HG03469 (cell line): ENCODE results near the gene OLFM2.

Experiments used
- ATAC-seq: cut with Tn5 transposase; IDR thresholded peaks from one replicate; pipeline ENCODE4 v1.9.1; 2021; ENCODE audit warnings: mild to moderate bottlenecking, moderate library complexity, moderate number of reproducible peaks; ENCODE audit not compliant: unreplicated experiment

OLFM2 gene

GRCh38 chr19:9910625-9911024 is 25.7 kb downstream of the OLFM2 start:
- no peak for ATAC-seq

- no peak for ATAC-seq
Measured at GRCh38 chr19:9909251-9909650, 27.1 kb downstream of the OLFM2 start.

- no peak for ATAC-seq
Measured at GRCh38 chr19:9906475-9907087, 29.7 kb downstream of the OLFM2 start.

- ATAC-seq, result no peak
Measured at GRCh38 chr19:9903336-9903735, 33.0 kb downstream of the OLFM2 start.

- no peak for ATAC-seq
Measured at GRCh38 chr19:9901642-9902041, 34.7 kb downstream of the OLFM2 start.

GRCh38 chr19:9901020-9901419 is 35.3 kb downstream of the OLFM2 start:
- no peak for ATAC-seq

- ATAC-seq, result no peak
Measured at GRCh38 chr19:9891609-9892373, 44.5 kb downstream of the OLFM2 start.

- no peak for ATAC-seq
Measured at GRCh38 chr19:9885077-9885552, 51.2 kb downstream of the OLFM2 start.

GRCh38 chr19:9883764-9884163 is 52.6 kb downstream of the OLFM2 start:
- ATAC-seq, result no peak

GRCh38 chr19:9883231-9883758 is 53.0 kb downstream of the OLFM2 start:
- no peak for ATAC-seq

GRCh38 chr19:9881720-9882119 is 54.6 kb downstream of the OLFM2 start:
- ATAC-seq, result no peak

GRCh38 chr19:9878511-9879196 is 57.7 kb downstream of the OLFM2 start:
- no peak for ATAC-seq

GRCh38 chr19:9877780-9878510 is 58.4 kb downstream of the OLFM2 start:
- no peak for ATAC-seq

- ATAC-seq, result no peak
Measured at GRCh38 chr19:9875796-9876195, 60.5 kb downstream of the OLFM2 start.

GRCh38 chr19:9875031-9875627 is 61.2 kb downstream of the OLFM2 start:
- ATAC-seq, result no peak

GRCh38 chr19:9872618-9873242 is 63.6 kb downstream of the OLFM2 start:
- ATAC-seq, result no peak

GRCh38 chr19:9871626-9872338 is 64.5 kb downstream of the OLFM2 start:
- ATAC-seq, result no peak

- no peak for ATAC-seq
Measured at GRCh38 chr19:9868983-9869617, 67.2 kb downstream of the OLFM2 start.
